Mesothelial cell of epicardium (in vitro differentiated cells): ENCODE data around the gene TOMM40. TPM values are rescaled to one million over a fixed set of nuclear protein-coding genes. Genes with fewer than 3 reads are reported as not detected.

Experiments
- DNase-seq, 2 experiments: peaks; one replicate each; pipeline ENCODE4 v3.0.0; 2021; ENCODE audit warnings: low spot score in 2 of 2; ENCODE audit not compliant: unreplicated experiment in 2 of 2
- H3K27ac Mint-ChIP-seq: 2 replicates; pipeline ENCODE4 v1.8.0; 2021; ENCODE audit warnings: mixed read lengths
- H3K27me3 Mint-ChIP-seq: 2 replicates; pipeline ENCODE4 v1.8.0; 2021; ENCODE audit warnings: low read depth, mixed read lengths
- H3K36me3 Mint-ChIP-seq: 2 replicates; pipeline ENCODE4 v1.8.0; 2021; ENCODE audit warnings: mixed read lengths
- H3K4me1 Mint-ChIP-seq: 2 replicates; pipeline ENCODE4 v1.8.0; 2021; ENCODE audit warnings: mixed read lengths
- H3K4me3 Mint-ChIP-seq: 2 replicates; pipeline ENCODE4 v1.8.0; 2021; ENCODE audit warnings: mild to moderate bottlenecking, moderate library complexity, mixed read lengths
- H3K9me3 Mint-ChIP-seq: 2 replicates; pipeline ENCODE4 v1.8.0; 2021; ENCODE audit warnings: mixed read lengths
- CTCF ChIP-seq: fragments of 200-600 bp; sonication (generic); IDR thresholded peaks from one replicate; pipeline ENCODE4 v1.5.0; 2021; ENCODE audit warnings: antibody characterized with exemption; ENCODE audit not compliant: unreplicated experiment
- total RNA-seq: library from RNA; stranded (reverse); gene quantifications from 3 replicates; pipeline ENCODE4 v1.2.1, GENCODE V29; 2021

TOMM40 gene
- total RNA-seq, result 47.7 to 49.8 TPM (median 47.8 TPM) in 3 replicates

- DNase-seq, result peak; percentile 98 to 99
- Mint-ChIP-seq H3K27me3 (no peaks in the 10 kb centered on the region), H3K9me3 (no peaks in the 10 kb centered on the region), H3K27ac (peak within 1 kb of the TSS; percentile 93), H3K4me3 (peak within 1 kb of the TSS; percentile 80), H3K4me1 (peaks cover 19% of the 10 kb centered on the region), H3K36me3 (peaks cover 35% of the 10 kb centered on the region)
- no peak for TF ChIP-seq CTCF
Measured at GRCh38 chr19:44891016-44891882, at the start of gene TOMM40. Gene TOMM40 (plus strand): TSS chr19:44891254. CDS start chr19:44891416, 162 bp downstream.

GRCh38 chr19:44845286-44845611 lies 45.8 kb upstream of the TOMM40 start:
- no peak for DNase-seq
- Mint-ChIP-seq H3K27ac (peak overlapping the region; percentile 96), H3K4me3 (peak overlapping the region; percentile 99), H3K36me3 (no peaks in the 10 kb centered on the region), H3K27me3 (no peaks in the 10 kb centered on the region), H3K9me3 (no peaks in the 10 kb centered on the region), H3K4me1 (peaks cover 22% of the 10 kb centered on the region)
- no peak for TF ChIP-seq CTCF

- no peaks in the 10 kb centered on the region for H3K9me3 Mint-ChIP-seq
- H3K4me3 Mint-ChIP-seq, result peak within 1 kb of the TSS; percentile 99
- no peaks in the 10 kb centered on the region for H3K27me3 Mint-ChIP-seq
- TF ChIP-seq CTCF, result peak; percentile 40
- peak; percentile 100 for DNase-seq
- H3K27ac Mint-ChIP-seq, result peak within 1 kb of the TSS; percentile 100
- H3K36me3 Mint-ChIP-seq, result no peaks in the 10 kb centered on the region
- H3K4me1 Mint-ChIP-seq, result peaks cover 28% of the 10 kb centered on the region
Measured at GRCh38 chr19:44845612-44846454, 45.2 kb upstream of the TOMM40 start, which contains the start of gene NECTIN2. Gene NECTIN2 (plus strand): TSS chr19:44846297. CDS start chr19:44846526, 229 bp downstream.

- Mint-ChIP-seq H3K4me3 (peak overlapping the region; percentile 99), H3K36me3 (no peaks in the 10 kb centered on the region), H3K27me3 (no peaks in the 10 kb centered on the region), H3K9me3 (no peaks in the 10 kb centered on the region), H3K27ac (peak overlapping the region; percentile 100), H3K4me1 (peaks cover 34% of the 10 kb centered on the region)
- peak; percentile 74 to 78 for DNase-seq
- TF ChIP-seq CTCF, result no peak
Measured at GRCh38 chr19:44846455-44847143, 44.5 kb upstream of the TOMM40 start.
